ENCODE results near the gene MLH3.

Gene MLH3

GRCh38 chr14:75067212-75067611, 15.9 kb upstream of the MLH3 start:
- DNase-seq (ENCODE audit: low read depth in 2 of 2), result no peak

GRCh38 chr14:75066691-75067090, 15.4 kb upstream of the MLH3 start:
- DNase-seq (ENCODE audit: low read depth in 2 of 2), result no peak

- no peak for DNase-seq (ENCODE audit: low read depth in 2 of 2)
Observed at GRCh38 chr14:75064205-75064567, 12.9 kb upstream of the MLH3 start.

- peak; percentile 76 to 80 for DNase-seq (ENCODE audit: low read depth in 2 of 2)
Observed at GRCh38 chr14:75063491-75064204, 12.4 kb upstream of the MLH3 start, which contains the start of gene ACYP1. Gene ACYP1 (minus strand): TSS chr14:75064024. CDS start chr14:75063553, 471 bp downstream.

GRCh38 chr14:75063013-75063412, 11.7 kb upstream of the MLH3 start:
- no peak for DNase-seq (ENCODE audit: low read depth in 2 of 2)

GRCh38 chr14:75060420-75060819, 9.2 kb upstream of the MLH3 start:
- DNase-seq (ENCODE audit: low read depth in 2 of 2), result no peak

- no peak for DNase-seq (ENCODE audit: low read depth in 2 of 2)
Observed at GRCh38 chr14:75059642-75060041, 8.4 kb upstream of the MLH3 start.

GRCh38 chr14:75054421-75054820, 3.2 kb upstream of the MLH3 start:
- DNase-seq (ENCODE audit: low read depth in 2 of 2), result no peak

- DNase-seq (ENCODE audit: low read depth in 2 of 2), result no peak
Observed at GRCh38 chr14:75053396-75054291, 2.4 kb upstream of the MLH3 start.

- DNase-seq (ENCODE audit: low read depth in 2 of 2), result no peak
Observed at GRCh38 chr14:75051556-75051899, 261 bp upstream of the MLH3 start.

- no peak for DNase-seq (ENCODE audit: low read depth in 2 of 2)
Observed at GRCh38 chr14:75049731-75050201, 1.5 kb downstream of the MLH3 start.

- no peak for DNase-seq (ENCODE audit: low read depth in 2 of 2)
Observed at GRCh38 chr14:75049136-75049535, 2.1 kb downstream of the MLH3 start.

GRCh38 chr14:75048101-75048500, 3.2 kb downstream of the MLH3 start:
- no peak for DNase-seq (ENCODE audit: low read depth in 2 of 2)

- no peak for DNase-seq (ENCODE audit: low read depth in 2 of 2)
Observed at GRCh38 chr14:75047506-75047905, 3.8 kb downstream of the MLH3 start.

- DNase-seq (ENCODE audit: low read depth in 2 of 2), result no peak
Observed at GRCh38 chr14:75046899-75047298, 4.4 kb downstream of the MLH3 start.

GRCh38 chr14:75046275-75046674, 5.0 kb downstream of the MLH3 start:
- no peak for DNase-seq (ENCODE audit: low read depth in 2 of 2)

- DNase-seq (ENCODE audit: low read depth in 2 of 2), result no peak
Observed at GRCh38 chr14:75044752-75045151, 6.5 kb downstream of the MLH3 start.

GRCh38 chr14:75044322-75044721, 6.9 kb downstream of the MLH3 start:
- DNase-seq (ENCODE audit: low read depth in 2 of 2), result no peak

GRCh38 chr14:75042035-75042434, 9.2 kb downstream of the MLH3 start:
- DNase-seq (ENCODE audit: low read depth in 2 of 2), result no peak

- DNase-seq (ENCODE audit: low read depth in 2 of 2), result no peak
Observed at GRCh38 chr14:75041613-75042012, 9.7 kb downstream of the MLH3 start.

- no peak for DNase-seq (ENCODE audit: low read depth in 2 of 2)
Observed at GRCh38 chr14:75040959-75041358, 10.3 kb downstream of the MLH3 start.

GRCh38 chr14:75040507-75040906, 10.8 kb downstream of the MLH3 start:
- no peak for DNase-seq (ENCODE audit: low read depth in 2 of 2)

- no peak for DNase-seq (ENCODE audit: low read depth in 2 of 2)
Observed at GRCh38 chr14:75032939-75033338, 18.3 kb downstream of the MLH3 start.
